ENCODE measurements around the gene CRHBP. TPM values are rescaled to one million over a fixed set of nuclear protein-coding genes. Genes with fewer than 3 reads are reported as not detected.

Gene CRHBP
- total and polyA plus RNA-seq, 9 of the 15 experiments (the other 6 are each of a cell fraction or from before 2014, with no cell fraction given), result not detected

DNA sequence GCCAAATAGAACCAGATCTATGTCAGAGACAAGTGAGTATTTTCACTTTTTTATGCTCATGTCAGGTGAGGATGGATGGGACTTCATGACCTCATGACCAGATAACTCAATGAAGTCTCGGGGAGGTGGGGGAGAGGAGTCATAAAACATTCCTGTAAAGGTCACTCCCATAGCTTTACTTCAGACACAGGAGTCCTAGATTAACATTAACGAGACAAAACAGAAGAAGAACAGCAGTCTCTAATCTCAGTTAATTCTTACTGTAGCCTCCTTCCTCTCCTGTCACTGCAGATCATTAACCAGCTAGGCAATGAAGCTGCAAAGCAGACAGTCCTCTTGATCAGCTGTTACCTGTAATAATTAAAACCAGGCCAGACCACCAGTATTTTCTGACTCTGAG lies 11.2 kb downstream of the CRHBP start (continued):
- TF ChIP-seq, protein P1, sequence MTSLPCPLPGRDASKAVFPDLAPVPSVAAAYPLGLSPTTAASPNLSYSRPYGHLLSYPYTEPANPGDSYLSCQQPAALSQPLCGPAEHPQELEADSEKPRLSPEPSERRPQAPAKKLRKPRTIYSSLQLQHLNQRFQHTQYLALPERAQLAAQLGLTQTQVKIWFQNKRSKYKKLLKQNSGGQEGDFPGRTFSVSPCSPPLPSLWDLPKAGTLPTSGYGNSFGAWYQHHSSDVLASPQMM (CRISPR knock-in tag; IDR thresholded peaks at IDR 0.05), result no peak
- TF ChIP-seq ELF1 (tag; IDR thresholded peaks at IDR 0.05) (no peak), FOXK2 (conservative IDR thresholded peaks at IDR 0.05 in 1 of 2, IDR thresholded peaks at IDR 0.05 in 1 of 2; ENCODE audit: low read depth in 2 of 2) (no peak), CBFB (CRISPR knock-in tag; IDR thresholded peaks at IDR 0.05) (no peak), HNRNPL (IDR thresholded peaks at IDR 0.05; ENCODE audit: low read depth, low read length) (no peak), SMC3 (conservative IDR thresholded peaks at IDR 0.05; ENCODE audit: insufficient read depth, low read depth, low read length) (no peak), ARID1B (IDR thresholded peaks at IDR 0.05) (no peak)
- TF ChIP-seq, protein P2, sequence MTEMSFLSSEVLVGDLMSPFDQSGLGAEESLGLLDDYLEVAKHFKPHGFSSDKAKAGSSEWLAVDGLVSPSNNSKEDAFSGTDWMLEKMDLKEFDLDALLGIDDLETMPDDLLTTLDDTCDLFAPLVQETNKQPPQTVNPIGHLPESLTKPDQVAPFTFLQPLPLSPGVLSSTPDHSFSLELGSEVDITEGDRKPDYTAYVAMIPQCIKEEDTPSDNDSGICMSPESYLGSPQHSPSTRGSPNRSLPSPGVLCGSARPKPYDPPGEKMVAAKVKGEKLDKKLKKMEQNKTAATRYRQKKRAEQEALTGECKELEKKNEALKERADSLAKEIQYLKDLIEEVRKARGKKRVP (CRISPR knock-in tag; IDR thresholded peaks at IDR 0.05), result no peak

DNA sequence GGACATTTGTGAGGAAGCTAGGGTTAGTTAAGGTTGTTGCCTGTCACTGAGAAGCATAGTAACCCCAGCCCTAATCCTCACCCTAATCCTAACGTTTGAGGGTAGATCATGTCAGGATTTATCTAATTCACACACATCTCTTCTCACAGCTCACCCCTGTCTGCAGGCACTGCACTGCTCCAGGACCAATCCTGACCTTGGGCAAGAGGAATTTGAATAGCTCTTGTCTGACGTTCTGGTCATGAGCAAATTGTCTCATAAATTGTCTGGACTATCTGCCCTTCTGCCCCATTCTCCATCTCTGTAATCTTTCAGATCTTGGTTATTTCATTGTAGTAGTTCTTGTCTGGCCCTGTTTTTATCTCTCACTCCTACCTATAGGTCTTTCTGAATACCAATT lies 18.7 kb downstream of the CRHBP start:
- Histone ChIP-seq H3K9me1 (ENCODE audit: control insufficient read depth, insufficient read depth, low read length) (no peaks in the 10 kb centered on the region), H3K9ac (ENCODE audit: insufficient read depth in 1 of 2, low read depth in 2 of 2, low read length in 2 of 2) (no peak overlapping the region), H4K20me1 (replicated peaks; ENCODE audit: control insufficient read depth, insufficient read depth, low read length) (no peaks in the 10 kb centered on the region), H3K4me1 (replicated peaks in 1 of 2; ENCODE audit: control insufficient read depth in 2 of 2, insufficient read depth in 2 of 2, low read length in 2 of 2) (no peaks in the 10 kb centered on the region; a peak in 1 of 5 replicates), H3K36me3 (ENCODE audit: control insufficient read depth, insufficient read depth, low read length) (no peaks in the 10 kb centered on the region), H3K4me3 (no peak overlapping the region), H2AFZ (ENCODE audit: low read depth, low read length) (no peak overlapping the region), H3K27ac (ENCODE audit: extremely low read depth, low read depth, low read length) (no peak overlapping the region), H3K4me2 (ENCODE audit: insufficient read depth, low read length) (no peak overlapping the region), H3K27me3 (ENCODE audit: control insufficient read depth in 2 of 2, insufficient read depth in 2 of 2, low read length in 2 of 2) (peaks cover under 1 to 12% of the 10 kb centered on the region in 2 experiments; a peak in 4 of 5 replicates), H3K79me2 (ENCODE audit: control insufficient read depth, insufficient read depth, low read length) (no peaks in the 10 kb centered on the region), H3K9me3 (replicated peaks; ENCODE audit: control insufficient read depth, insufficient read depth, low read depth, low read length) (no peaks in the 10 kb centered on the region)
- TF ChIP-seq HIVEP1 (CRISPR knock-in tag; IDR thresholded peaks at IDR 0.05) (no peak), TBP (optimal IDR thresholded peaks at IDR 0.05; ENCODE audit: low read depth, low read length) (no peak), MIER1 (IDR thresholded peaks at IDR 0.05; ENCODE audit: low read depth) (no peak), FOXJ3 (CRISPR knock-in tag; IDR thresholded peaks at IDR 0.05) (no peak), E2F3 (CRISPR knock-in tag; IDR thresholded peaks at IDR 0.05) (no peak), ILK (tag; IDR thresholded peaks at IDR 0.05; ENCODE audit: borderline replicate concordance, low read depth) (no peak), ZFP36 (IDR thresholded peaks at IDR 0.05; ENCODE audit: low read depth, low read length, partially characterized antibody) (no peak)
- TF ChIP-seq, protein P3, sequence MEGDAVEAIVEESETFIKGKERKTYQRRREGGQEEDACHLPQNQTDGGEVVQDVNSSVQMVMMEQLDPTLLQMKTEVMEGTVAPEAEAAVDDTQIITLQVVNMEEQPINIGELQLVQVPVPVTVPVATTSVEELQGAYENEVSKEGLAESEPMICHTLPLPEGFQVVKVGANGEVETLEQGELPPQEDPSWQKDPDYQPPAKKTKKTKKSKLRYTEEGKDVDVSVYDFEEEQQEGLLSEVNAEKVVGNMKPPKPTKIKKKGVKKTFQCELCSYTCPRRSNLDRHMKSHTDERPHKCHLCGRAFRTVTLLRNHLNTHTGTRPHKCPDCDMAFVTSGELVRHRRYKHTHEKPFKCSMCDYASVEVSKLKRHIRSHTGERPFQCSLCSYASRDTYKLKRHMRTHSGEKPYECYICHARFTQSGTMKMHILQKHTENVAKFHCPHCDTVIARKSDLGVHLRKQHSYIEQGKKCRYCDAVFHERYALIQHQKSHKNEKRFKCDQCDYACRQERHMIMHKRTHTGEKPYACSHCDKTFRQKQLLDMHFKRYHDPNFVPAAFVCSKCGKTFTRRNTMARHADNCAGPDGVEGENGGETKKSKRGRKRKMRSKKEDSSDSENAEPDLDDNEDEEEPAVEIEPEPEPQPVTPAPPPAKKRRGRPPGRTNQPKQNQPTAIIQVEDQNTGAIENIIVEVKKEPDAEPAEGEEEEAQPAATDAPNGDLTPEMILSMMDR (IDR thresholded peaks at IDR 0.05 in 2 of 3, conservative IDR thresholded peaks at IDR 0.05 in 1 of 3; ENCODE audit: insufficient read depth in 2 of 3, low read depth in 1 of 3, low read length in 3 of 3), result no peak
- TF ChIP-seq, protein P4, sequence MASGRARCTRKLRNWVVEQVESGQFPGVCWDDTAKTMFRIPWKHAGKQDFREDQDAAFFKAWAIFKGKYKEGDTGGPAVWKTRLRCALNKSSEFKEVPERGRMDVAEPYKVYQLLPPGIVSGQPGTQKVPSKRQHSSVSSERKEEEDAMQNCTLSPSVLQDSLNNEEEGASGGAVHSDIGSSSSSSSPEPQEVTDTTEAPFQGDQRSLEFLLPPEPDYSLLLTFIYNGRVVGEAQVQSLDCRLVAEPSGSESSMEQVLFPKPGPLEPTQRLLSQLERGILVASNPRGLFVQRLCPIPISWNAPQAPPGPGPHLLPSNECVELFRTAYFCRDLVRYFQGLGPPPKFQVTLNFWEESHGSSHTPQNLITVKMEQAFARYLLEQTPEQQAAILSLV (tag; IDR thresholded peaks at IDR 0.05), result no peak
- BruUV-seq (replicated peaks), result no TSS peak
- POLR2A ChIA-PET, result interaction anchor here (0.5 to 1.1 kb wide), 3 partner anchors 16 to 353 kb away, joined by 3 to 4 read pairs (median 3); no protein-coding TSS in a partner anchor
- intact Hi-C loops (cut with micrococcal nuclease) (no loop called here), in situ Hi-C loops (cut with MboI) (no loop called here)
- WGBS (ENCODE audit: insufficient coverage, low coverage, missing lambda C conversion rate), result 0% methylated on average over 2 of the region's 2 CpGs
- CTCF ChIA-PET (ENCODE audit: low intra/inter-chr PET ratio), result no interaction called here
- FAIRE-seq (no peak), ATAC-seq (no peak), DNase-seq (ENCODE audit: extremely low read depth in 1 of 4, low spot score in 3 of 4) (no peak)

All from K562 (cell line).